Measurements from ENCODE around the gene RPP21.
"Not testable (repeated sequence)": the region's sequence is repeated elsewhere in the genome, so short reads cannot be mapped to it uniquely, and the experiment has no call there.

The RPP21 gene

GRCh38 chr6:30357678-30358540, 13.0 kb downstream of the RPP21 start:
- H3K4me3 ChIP-seq (ENCODE audit: low read depth, low read length) = no peak overlapping the region
- TF ChIP-seq, protein P1, sequence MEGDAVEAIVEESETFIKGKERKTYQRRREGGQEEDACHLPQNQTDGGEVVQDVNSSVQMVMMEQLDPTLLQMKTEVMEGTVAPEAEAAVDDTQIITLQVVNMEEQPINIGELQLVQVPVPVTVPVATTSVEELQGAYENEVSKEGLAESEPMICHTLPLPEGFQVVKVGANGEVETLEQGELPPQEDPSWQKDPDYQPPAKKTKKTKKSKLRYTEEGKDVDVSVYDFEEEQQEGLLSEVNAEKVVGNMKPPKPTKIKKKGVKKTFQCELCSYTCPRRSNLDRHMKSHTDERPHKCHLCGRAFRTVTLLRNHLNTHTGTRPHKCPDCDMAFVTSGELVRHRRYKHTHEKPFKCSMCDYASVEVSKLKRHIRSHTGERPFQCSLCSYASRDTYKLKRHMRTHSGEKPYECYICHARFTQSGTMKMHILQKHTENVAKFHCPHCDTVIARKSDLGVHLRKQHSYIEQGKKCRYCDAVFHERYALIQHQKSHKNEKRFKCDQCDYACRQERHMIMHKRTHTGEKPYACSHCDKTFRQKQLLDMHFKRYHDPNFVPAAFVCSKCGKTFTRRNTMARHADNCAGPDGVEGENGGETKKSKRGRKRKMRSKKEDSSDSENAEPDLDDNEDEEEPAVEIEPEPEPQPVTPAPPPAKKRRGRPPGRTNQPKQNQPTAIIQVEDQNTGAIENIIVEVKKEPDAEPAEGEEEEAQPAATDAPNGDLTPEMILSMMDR (IDR thresholded peaks at IDR 0.05; ENCODE audit: borderline replicate concordance, insufficient read depth, low read depth, low read length) = peak; percentile 65

DNA sequence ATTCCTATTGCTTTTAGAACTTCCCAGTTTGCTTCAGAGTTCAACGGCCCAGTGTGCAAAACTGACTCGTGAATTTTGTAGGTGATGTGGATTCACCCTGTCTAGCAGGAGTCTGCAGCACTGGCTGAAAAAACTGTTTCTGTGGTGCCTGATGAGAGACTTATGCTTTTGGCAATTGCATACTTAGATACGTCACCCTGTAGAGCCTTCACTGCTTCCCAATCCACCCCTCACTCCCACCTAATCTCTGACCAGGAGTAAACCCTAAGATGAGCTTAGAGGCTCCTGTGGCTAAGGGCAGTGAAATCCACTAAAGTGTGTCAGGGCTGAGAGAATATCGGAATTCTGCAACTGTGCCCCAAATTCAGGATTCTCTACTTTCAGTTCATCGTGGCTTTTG, 14.3 kb downstream of the RPP21 start:
- H3K4me3 ChIP-seq (ENCODE audit: low read depth, low read length) = no peak overlapping the region
- TF ChIP-seq, protein P1 (IDR thresholded peaks at IDR 0.05; ENCODE audit: borderline replicate concordance, insufficient read depth, low read depth, low read length) = no peak

- TF ChIP-seq, protein P1 (IDR thresholded peaks at IDR 0.05; ENCODE audit: borderline replicate concordance, insufficient read depth, low read depth, low read length) = no peak
Observed at GRCh38 chr6:30360139-30360538, 15.2 kb downstream of the RPP21 start.

DNA sequence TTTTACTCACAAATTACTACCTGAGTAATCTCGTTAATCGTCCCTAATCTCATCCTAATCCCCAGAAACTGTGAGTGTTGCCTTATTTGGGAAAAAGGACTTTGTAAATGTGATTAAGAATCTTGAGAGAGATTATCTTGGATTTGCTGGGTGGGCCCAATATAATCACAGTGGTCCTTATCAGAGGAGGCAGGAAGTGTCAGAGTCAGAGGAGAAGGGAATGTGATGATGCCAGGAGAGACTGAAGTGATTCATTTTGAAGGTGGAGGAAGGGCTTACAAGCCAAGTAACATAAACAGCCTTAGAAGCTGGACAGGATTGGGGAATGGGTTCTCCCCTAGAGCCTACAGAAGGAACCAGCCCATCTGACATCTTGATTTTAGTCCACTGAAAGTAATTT, 16.7 kb downstream of the RPP21 start:
- H3K4me3 ChIP-seq (ENCODE audit: low read depth, low read length) = no peak overlapping the region
- TF ChIP-seq, protein P1 (IDR thresholded peaks at IDR 0.05; ENCODE audit: borderline replicate concordance, insufficient read depth, low read depth, low read length) = no peak

More at GRCh38 chr6:30360139-30360538, 15.2 kb downstream of the RPP21 start:
- H3K4me3 ChIP-seq (ENCODE audit: low read depth, low read length) = no peak overlapping the region

GRCh38 chr6:30363459-30363858, 18.5 kb downstream of the RPP21 start:
- TF ChIP-seq, protein P1 (IDR thresholded peaks at IDR 0.05; ENCODE audit: borderline replicate concordance, insufficient read depth, low read depth, low read length) = no peak
- no peak overlapping the region for H3K4me3 ChIP-seq (ENCODE audit: low read depth, low read length)

GRCh38 chr6:30364591-30364990, 19.6 kb downstream of the RPP21 start:
- no peak overlapping the region for H3K4me3 ChIP-seq (ENCODE audit: low read depth, low read length)
- TF ChIP-seq, protein P1 (IDR thresholded peaks at IDR 0.05; ENCODE audit: borderline replicate concordance, insufficient read depth, low read depth, low read length) = peak; percentile 13; the same call in 1 of the 2 replicates

DNA sequence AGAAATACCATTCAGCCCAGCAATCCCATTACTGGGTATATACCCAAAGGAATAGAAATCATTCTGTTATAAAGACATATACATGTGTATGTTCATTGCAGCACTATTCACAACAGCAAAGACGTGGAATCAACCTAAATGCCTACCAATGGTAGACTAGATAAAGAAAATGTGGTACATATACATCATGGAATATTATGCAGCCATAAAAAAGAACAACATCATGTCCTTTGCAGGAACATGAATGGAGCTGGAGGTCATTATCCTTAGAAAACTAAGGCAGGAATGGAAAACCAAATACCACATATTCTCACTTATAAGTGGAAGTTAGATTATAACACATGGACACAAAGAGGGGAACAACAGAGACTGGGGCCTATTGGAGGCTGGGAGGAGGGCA, 24.3 kb downstream of the RPP21 start:
- H3K4me3 ChIP-seq (ENCODE audit: low read depth, low read length) = not testable (repeated sequence)
